AG09319 (cell line): ENCODE measurements around the gene ACAP1.
"Not testable (repeated sequence)": the region's sequence is repeated elsewhere in the genome, so short reads cannot be mapped to it uniquely, and the experiment has no call there.

ENCODE experiments used
- DNase-seq: peaks from one replicate; pipeline ENCODE4 v3.0.0-alpha.2; 2010; ENCODE audit warnings: low read depth; ENCODE audit errors: extremely low read depth
- TF ChIP-seq, protein P1 (sequence below): IDR thresholded peaks from 2 replicates; pipeline ENCODE4 v1.5.1; 2011; ENCODE audit warnings: low read depth, mild to moderate bottlenecking, inconsistent platforms, low read length, moderate library complexity

ACAP1 gene

DNA sequence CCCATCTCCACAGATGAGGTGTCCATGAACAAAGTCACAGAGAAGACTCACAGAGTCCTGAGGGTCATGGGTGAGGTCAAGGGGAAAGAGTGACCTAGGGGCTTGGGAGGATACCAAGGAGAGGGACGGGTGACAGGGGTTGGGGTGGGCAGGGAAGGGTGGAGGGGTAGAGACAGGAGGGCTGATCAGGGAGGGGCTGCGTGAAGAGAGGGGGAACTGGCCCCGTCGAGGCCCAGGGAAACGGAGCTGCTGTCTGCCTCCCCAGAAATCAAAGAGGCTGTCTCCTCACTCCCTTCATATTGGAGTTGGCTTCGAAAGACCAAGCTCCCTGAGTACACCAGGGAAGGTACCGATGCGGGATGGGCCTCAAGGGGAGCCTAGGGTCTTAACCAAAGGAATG lies 19.2 kb downstream of the ACAP1 start:
- DNase-seq = no peak
- TF ChIP-seq, protein P1, sequence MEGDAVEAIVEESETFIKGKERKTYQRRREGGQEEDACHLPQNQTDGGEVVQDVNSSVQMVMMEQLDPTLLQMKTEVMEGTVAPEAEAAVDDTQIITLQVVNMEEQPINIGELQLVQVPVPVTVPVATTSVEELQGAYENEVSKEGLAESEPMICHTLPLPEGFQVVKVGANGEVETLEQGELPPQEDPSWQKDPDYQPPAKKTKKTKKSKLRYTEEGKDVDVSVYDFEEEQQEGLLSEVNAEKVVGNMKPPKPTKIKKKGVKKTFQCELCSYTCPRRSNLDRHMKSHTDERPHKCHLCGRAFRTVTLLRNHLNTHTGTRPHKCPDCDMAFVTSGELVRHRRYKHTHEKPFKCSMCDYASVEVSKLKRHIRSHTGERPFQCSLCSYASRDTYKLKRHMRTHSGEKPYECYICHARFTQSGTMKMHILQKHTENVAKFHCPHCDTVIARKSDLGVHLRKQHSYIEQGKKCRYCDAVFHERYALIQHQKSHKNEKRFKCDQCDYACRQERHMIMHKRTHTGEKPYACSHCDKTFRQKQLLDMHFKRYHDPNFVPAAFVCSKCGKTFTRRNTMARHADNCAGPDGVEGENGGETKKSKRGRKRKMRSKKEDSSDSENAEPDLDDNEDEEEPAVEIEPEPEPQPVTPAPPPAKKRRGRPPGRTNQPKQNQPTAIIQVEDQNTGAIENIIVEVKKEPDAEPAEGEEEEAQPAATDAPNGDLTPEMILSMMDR = no peak

DNA sequence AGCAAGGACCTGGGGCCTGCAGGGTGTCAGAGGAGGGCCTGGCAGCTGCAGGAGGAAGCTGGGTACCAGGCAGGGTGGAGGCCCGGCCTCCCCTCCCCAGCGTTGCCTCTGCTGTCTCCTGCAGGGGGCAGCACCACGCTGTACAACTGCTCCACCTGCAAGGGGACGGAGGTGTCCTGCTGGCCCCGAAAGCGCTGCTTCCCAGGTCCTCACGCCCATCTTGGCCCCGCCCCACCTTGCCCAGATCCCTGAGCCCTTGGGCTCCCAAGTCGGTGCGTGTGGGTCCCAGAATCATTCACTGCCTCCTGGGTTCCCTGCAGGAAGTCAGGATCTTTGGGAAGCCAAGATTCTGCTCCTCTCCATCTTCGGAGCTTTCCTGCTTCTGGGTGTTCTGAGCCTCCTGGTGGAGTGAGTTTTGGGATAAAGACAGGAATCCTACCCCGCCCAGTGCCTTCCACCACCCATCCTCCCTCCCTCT lies 19.8 kb downstream of the ACAP1 start:
- TF ChIP-seq, protein P1 = peak; percentile 79
- DNase-seq = no peak

DNA sequence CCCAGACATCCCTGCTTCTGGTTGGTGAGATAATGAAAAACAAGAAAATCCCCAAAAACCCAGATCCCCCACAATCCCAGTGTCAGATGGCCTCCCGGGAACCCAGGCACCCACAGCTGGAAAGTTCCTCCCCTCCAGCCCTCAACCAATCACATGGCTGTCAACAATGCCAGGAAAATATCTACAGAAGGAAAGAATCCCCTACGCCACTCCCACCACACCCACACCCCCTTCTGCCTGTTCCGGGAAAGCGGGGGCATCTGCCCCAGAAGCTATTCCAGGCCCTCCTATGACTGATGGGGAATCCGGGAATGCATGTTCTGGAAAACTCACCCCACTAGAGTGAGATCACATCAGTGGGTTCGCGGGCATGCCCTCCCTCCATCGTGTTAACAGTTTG lies 20.4 kb downstream of the ACAP1 start:
- TF ChIP-seq, protein P1 = no peak
- no peak for DNase-seq

DNA sequence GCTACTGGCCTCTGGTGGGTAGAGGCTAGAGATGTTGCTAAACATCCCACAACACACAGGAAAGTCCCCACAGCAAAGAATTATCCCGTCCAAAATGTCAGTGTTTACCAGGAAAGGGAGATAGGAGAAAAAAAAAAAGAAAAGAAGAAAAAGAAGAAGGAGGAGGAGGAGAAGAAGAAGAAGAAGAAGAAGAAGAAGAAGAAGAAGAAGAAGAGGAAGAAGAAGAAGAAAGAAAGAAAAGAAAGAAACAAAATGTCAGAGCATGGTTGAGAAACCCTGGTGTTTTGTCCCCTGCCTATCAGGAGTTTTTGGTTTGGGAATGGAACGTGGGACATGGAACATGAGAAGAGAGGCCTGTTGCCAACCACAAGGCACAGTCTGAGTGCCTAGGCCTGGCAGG lies 21.1 kb downstream of the ACAP1 start:
- DNase-seq = no peak
- TF ChIP-seq, protein P1 = no peak

DNA sequence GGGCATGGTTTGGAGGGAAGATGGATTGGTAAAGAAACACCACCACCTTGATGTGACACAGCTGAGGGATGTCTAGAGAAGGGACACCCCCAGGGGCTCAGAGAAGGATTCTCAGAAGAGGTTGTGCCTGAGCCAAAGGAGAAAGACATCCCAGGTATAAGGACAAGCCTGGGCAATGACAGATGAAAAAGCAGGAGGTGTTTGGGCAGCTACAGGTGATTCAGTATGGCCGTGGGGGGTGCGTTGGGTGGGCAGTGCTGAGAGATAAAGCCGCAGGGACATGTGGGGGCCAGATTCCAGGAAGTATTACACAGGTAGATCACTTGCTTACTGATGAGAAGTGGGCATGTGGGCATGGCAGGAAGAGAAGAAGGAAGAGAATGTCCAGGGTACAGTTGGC lies 25.6 kb downstream of the ACAP1 start:
- TF ChIP-seq, protein P1 = no peak
- DNase-seq = no peak

DNA sequence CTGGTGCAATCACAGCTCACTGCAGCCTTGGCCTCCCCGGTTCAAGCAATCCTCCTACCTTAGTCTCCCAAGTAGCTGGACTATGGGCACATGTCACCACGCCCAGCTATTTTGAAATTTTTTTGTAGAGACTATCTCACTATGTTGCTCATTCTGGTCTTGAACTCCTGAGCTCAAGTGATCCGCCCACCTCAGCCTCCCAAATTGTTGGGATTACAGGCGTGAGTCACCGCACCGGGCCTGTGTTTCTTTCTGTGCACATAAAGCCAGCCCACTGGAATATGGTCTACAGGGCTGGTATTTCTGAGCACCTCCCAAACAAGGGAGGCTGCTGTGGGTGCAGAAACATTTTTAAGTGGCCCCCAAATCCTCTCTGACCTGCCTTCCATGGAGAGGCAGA lies 27.0 kb downstream of the ACAP1 start:
- DNase-seq = no peak
- TF ChIP-seq, protein P1 = no peak

DNA sequence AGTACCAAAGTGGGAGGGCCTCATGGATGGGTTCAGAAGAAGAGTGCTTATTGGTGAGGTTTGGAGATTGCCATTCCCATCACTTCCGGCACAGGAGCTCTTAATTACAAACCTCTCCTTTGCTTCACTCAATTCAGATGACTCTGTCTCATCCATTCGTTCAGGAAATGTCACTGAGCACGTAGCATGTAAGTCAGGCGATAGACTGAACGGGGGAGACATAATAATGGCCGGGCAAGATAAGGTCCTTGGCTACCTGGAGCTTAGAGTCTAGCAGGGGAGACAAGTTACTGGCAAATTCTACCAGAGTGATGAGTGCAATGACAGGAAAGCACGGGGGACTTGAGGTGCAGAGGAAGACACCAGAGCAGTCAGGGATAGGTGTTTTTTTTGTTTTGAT lies 29.6 kb downstream of the ACAP1 start:
- DNase-seq = not testable (repeated sequence)

DNA sequence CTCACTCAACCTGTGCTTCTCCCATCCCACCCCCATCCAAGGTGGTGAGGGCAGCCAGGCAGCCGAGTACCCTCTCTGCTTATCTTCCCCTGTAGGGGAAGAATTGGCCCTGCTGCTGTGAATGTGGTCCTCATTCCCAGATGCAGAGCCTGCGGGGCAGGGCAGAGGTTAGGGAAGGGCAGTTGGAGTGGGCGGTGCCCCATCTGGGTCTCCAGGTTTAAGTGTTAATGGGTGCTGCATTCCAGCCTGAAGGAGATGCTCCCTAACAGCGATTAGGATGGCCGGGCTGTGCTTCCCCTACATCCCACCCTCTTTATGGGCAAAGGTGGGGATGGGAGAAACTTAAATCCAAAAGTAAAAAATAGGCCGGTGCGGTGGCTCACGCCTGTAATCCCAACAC lies 30.8 kb downstream of the ACAP1 start:
- TF ChIP-seq, protein P1 = no peak
- no peak for DNase-seq
